ENCODE measurements around the gene ABCA13.

DNA sequence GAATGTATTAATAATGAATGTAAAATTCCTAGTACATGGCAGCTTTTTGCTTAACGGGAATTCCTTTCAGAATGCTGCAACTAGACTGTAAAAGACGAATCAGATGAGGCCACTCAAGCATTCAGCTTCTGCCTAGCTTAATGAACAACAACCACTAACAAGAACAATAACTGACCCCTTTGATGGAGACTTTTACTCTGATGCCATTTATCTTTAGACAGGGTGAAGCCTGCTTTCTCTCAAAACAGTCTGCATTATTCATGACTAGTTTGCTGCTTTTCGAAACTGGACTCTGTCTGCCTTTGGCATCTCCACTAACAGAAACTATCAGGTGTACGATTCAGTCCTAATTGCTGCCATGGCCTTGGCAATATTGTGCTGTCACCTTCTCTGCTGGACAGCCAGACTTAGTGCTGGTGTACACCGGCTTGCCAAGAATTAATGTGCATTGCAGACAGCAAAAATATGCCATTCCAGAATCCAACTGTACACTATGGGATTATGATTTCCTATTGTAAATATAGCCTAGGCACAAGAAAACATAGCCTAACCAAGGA is 457.6 kb downstream of the ABCA13 start:
- TF ChIP-seq, protein P1, sequence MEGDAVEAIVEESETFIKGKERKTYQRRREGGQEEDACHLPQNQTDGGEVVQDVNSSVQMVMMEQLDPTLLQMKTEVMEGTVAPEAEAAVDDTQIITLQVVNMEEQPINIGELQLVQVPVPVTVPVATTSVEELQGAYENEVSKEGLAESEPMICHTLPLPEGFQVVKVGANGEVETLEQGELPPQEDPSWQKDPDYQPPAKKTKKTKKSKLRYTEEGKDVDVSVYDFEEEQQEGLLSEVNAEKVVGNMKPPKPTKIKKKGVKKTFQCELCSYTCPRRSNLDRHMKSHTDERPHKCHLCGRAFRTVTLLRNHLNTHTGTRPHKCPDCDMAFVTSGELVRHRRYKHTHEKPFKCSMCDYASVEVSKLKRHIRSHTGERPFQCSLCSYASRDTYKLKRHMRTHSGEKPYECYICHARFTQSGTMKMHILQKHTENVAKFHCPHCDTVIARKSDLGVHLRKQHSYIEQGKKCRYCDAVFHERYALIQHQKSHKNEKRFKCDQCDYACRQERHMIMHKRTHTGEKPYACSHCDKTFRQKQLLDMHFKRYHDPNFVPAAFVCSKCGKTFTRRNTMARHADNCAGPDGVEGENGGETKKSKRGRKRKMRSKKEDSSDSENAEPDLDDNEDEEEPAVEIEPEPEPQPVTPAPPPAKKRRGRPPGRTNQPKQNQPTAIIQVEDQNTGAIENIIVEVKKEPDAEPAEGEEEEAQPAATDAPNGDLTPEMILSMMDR (IDR thresholded peaks at IDR 0.05): no peak
- no peak for TF ChIP-seq POLR2A (IDR thresholded peaks at IDR 0.05)
